Stomach (tissue), 4 donors: Measurements from ENCODE around the gene TRAK1.

ENCODE experiments used
- CTCF ChIP-seq, 7 experiments: fragments of 450-650 bp in 4 of 7; fragments of 200-600 bp in 3 of 7; sonication (generic) in 3 of 7; IDR thresholded peaks; one replicate each; pipeline ENCODE4 v1.5.1; 2016 to 2019; ENCODE audit warnings: antibody characterized with exemption in 7 of 7, control low read depth in 2 of 7, mild to moderate bottlenecking in 1 of 7
- POLR2A ChIP-seq, 4 donors: fragments of 450-650 bp; IDR thresholded peaks; one replicate each; pipeline ENCODE4 v1.6.1; 2016; ENCODE audit warnings: antibody characterized with exemption in 4 of 4, control low read depth in 2 of 4, mild to moderate bottlenecking in 1 of 4, moderate library complexity in 1 of 4
- POLR2AphosphoS5 ChIP-seq, 3 donors: sonication (generic); formaldehyde crosslinking; IDR thresholded peaks; one replicate each; pipeline ENCODE4 v1.6.1; 2016; ENCODE audit warnings: antibody characterized with exemption in 3 of 3

GRCh38 chr3:42110631-42111030 is 19.5 kb downstream of the TRAK1 start:
- TF ChIP-seq CTCF (IDR thresholded peaks at IDR 0.05) (no peak), POLR2A (IDR thresholded peaks at IDR 0.05) (no peak), POLR2AphosphoS5 (IDR thresholded peaks at IDR 0.05) (no peak)
